Measurements from ENCODE around the gene IPO9.
"Not testable (repeated sequence)": the region's sequence is repeated elsewhere in the genome, so short reads cannot be mapped to it uniquely, and the experiment has no call there.

The IPO9 gene

DNA sequence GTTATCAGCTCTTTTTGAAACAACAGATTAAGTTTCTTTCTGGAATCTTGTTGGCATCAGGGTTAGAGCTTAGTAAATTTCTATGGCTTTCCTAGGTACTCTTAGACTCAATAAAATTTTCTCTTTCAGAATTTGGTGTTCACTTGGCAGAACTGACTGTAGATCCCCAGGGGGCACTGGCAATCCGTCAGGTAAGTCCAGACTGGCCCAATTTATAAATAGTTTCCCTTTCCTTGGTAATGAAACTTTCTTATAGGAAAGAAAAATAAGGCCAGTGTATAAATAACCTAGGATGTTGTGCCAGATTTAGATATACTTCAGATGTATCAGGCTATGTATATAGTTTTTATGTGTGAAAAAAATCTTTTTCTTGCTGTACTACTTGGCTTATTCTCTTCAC is 18.2 kb downstream of the IPO9 start:
- DNase-seq (ENCODE audit: low read depth in 1 of 2, low spot score in 1 of 2) = no peak

DNA sequence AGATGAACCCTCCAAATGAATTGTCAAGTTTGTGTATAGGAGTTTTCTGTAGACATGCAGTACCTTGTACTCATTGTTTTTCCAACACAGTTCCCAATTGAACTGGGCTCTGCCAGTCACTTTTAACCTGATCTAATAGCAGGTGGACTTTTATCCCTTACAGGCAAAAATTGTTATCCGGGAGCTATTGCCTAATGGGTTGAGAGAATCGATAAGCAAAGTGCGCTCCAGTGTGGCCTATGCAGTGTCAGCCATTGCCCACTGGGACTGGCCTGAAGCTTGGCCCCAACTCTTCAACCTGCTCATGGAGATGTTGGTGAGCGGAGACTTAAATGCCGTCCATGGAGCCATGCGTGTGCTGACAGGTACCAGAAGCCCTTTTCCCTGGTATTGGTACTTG is 19.3 kb downstream of the IPO9 start:
- DNase-seq (ENCODE audit: low read depth in 1 of 2, low spot score in 1 of 2) = no peak

DNA sequence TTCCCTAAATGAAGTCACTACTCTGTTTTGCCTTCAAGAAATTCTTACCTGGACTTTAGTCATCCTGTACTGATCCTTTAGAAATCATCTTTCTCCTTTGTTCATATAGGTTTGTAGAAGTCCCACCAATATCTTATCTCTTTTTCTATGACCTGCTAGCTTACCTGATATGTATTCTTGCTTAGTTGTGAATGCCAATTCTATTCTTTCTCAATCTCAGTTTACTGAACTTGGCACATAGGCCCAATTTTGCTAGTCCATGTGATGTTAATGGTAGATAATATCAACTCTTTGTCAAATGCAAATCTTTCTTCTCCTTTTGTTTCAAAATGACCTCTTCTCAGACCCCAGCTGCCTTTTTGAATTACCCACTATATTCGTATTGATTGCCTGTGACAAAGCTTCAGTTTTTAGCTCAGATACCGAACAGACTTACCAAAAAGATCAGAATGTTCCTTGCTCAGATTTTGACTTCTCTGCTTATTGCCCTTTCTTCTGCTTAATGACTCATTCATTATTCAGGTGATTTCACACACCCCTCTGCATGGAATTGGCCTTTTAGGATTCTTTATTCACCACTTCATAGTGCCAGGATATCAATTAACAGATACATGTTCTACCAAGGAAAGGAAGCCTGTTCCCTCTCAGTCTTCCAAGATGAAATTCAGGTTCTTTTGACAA is 20.6 kb downstream of the IPO9 start:
- no peak for DNase-seq (ENCODE audit: low read depth in 1 of 2, low spot score in 1 of 2)

DNA sequence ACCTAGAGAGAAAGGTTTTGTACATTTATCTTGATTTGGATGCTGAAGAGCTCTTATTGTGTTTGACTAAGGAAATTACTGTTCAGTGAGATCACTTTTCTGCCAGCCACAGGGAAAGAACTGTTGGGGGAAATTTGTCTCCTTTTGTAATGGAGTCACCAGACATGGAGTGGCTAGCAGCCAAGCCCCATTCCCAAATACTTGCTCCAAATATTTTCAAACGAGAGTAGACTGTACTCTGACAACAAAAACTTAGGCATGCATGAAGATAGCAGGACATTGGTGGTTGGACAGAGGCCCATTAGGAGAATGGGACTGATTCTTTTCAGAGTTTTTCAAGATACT is 21.1 kb downstream of the IPO9 start:
- no peak for DNase-seq (ENCODE audit: low read depth in 1 of 2, low spot score in 1 of 2)

DNA sequence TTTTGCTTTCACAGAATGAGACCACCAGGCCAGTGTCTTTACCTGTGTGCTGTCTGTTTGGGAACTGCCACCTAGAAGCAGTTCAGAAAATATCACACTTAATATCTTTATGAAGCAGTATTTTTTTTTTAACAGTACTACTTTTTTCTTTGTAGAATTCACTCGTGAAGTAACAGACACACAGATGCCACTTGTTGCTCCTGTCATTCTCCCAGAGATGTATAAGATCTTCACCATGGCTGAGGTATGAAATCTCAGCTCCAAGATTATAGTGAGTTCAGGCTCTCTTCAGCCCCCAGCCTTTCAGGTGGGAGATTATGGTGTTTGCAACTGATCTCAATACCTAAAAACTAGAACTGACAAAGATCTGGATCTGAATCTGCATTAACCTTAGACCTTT is 23.0 kb downstream of the IPO9 start:
- no peak for DNase-seq (ENCODE audit: low read depth in 1 of 2, low spot score in 1 of 2)

DNA sequence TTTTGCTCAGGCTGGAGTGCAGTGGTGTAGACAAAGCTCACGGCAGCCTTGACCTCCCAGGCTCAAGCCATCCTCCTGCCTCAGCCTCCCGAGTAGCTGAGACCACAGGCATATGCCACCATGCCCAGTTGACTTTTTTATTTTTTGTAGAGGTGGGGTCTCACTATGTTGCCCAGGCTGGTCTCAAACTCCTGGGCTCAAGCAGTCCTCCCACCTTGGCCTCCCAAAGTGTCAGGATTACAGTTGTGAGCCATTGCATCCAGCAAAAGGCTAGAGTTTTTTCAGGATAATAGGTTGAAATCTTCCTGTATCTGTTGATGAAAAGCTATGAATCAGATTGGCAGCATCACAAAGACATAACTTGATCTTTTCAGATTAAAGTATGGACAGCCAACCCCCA is 27.8 kb downstream of the IPO9 start:
- not testable (repeated sequence) for DNase-seq (ENCODE audit: low read depth in 1 of 2, low spot score in 1 of 2)

DNA sequence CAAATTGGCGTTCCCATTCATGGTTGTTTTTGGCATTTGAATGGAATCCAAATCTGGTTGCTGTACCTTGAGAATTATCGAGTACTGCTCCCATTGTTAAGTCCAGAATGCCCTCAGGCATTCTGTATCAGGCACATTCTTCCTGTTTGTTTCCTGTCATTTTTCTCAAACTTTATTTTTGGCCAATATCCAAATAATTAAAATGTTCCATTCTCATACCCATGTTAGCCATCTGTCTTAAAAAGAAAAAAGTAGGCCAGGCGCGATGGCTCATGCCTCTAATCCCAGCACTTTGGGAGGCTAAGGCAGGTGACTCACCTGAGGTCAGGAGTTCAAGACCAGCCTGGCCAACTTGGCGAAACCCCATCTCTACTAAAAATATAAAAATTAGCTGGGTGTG is 30.5 kb downstream of the IPO9 start:
- DNase-seq (ENCODE audit: low read depth in 1 of 2, low spot score in 1 of 2) = no peak

DNA sequence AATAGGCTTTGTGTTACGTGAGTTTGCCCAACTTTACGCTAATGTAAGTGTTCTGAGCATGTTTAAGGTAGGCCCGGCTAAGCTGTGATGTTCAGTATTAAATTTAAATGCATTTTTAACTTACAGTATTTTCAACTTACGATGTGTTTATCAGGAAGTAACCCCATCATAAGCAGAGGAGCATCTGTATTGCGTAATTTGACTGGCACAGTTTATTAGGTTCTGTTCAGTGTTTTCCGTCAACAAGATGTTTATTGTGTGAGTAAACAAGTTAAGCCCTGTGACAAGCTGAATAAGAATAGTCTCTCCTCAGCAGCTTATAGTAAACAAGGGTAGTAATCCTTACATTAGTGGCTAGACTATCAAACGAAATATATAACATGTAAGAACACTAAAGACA is 32.5 kb downstream of the IPO9 start:
- no peak for DNase-seq (ENCODE audit: low read depth in 1 of 2, low spot score in 1 of 2)

DNA sequence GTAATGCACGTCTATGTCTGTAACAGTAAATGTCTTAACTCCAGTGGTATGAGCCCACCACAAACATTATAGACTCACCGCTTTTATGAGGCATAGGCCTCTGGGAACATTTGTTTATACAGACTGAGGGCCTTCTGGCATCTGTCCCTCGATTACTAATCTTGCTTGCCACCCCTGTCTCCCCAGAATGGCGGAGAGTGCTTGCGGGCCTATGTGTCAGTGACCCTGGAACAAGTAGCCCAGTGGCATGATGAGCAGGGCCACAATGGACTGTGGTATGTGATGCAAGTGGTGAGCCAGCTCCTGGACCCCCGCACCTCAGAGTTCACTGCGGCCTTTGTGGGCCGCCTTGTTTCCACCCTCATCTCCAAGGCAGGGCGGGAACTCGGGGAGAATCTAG is 41.4 kb downstream of the IPO9 start:
- DNase-seq (ENCODE audit: low read depth in 1 of 2, low spot score in 1 of 2) = no peak

DNA sequence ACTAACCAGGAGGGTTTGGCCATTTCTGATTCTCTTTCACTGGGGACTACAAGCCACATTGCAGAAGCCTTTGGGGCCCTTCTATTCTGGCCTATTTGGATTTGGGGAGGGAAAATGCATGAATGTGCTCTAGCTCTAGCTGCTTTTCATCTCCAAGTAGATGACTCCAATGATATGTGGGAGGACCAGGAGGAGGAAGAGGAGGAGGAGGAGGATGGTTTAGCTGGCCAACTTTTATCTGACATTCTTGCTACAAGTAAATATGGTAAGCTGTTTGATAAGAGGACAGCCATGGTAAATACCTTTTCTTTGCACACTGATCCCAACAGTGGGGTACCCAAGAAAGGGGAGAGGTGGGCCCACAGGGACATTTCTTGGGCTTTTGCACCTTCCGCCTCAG is 45.7 kb downstream of the IPO9 start:
- no peak for DNase-seq (ENCODE audit: low read depth in 1 of 2, low spot score in 1 of 2)

DNA sequence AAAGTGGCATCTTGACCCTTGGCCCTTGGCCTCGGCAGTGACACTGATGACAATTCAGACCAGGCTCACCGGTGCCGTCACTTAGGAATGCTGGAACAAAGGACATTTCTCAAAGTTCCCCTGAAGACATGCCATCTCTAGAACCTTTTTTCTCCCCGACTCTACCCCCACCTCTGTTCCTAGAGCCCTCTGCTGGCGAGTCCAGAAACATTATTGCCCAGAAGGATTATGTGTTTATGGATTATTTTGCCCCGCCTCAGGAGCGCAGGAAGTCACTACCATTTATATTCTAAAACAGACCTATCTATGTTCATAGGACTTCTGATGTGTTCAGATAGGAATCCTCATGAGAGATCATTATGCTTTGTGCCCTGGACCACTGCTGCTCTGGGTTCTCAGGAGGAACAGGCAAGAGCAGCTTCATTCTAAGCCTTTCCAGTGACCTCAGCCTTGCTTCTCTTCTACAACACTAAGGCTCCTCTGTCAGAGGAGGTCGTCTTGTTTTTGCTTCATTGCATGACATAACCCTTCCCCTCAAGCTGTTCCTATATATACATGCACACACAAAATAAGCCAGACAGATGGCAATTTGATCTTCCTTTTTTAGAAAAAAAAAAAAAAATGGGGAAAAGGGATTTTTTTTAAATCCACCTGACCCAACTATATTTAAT is 47.3 kb downstream of the IPO9 start:
- no peak for DNase-seq (ENCODE audit: low read depth in 1 of 2, low spot score in 1 of 2)

DNA sequence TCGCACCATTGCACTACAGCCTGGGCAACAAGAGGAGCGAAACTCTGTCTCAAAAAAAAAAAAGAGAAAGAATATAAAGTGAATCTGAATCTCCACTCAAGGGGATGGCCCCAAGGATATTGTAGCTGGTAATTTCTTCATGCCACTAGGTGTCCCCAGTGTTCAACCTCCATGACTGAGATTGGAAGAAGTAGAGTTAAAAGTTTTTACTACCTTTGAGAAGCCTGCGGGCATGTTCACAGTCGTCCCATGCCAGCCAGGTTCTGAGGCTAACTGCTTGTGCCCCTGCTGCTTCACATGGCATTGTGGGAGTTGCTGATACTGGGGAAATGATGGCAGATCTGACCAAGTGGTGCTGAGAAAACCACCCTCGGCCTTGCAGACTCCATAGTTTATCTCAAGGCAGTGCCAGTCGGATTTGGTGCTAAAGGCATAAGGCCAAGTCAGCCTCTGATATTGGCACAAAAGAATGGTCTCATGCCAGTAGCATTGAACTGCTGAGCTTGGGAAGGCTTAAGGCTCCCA is 49.0 kb downstream of the IPO9 start:
- DNase-seq (ENCODE audit: low read depth in 1 of 2, low spot score in 1 of 2) = no peak

DNA sequence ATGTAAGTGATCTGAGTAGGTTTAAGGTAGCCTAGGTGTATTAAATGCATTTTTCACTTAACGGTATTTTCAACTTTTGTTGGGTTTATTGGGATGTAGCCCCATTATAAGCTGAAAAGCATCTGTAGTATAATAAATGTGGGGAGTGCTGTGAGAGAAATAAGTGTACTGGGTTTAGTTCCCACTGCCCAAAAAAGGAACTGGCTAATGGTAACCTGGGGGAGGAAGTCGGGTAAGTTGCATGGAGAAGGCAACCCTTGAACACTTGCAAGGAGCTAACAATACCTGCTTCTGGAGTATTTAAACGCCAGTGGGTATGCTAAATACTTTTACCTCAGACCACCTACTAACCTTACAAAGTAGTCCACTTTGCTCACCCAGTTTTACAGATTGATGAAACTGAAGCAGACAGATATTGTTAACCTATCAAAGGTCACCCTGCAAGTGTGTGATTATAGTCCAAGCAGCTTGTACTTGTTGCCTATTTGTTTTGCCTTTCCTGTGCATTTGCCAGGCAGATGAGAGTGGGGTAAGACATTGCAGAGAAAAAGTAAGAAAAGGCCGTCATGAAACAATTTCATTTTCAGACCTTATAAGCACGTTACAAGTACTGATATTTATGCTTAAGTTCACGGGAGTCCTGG is 52.1 kb downstream of the IPO9 start:
- DNase-seq (ENCODE audit: low read depth in 1 of 2, low spot score in 1 of 2) = no peak

DNA sequence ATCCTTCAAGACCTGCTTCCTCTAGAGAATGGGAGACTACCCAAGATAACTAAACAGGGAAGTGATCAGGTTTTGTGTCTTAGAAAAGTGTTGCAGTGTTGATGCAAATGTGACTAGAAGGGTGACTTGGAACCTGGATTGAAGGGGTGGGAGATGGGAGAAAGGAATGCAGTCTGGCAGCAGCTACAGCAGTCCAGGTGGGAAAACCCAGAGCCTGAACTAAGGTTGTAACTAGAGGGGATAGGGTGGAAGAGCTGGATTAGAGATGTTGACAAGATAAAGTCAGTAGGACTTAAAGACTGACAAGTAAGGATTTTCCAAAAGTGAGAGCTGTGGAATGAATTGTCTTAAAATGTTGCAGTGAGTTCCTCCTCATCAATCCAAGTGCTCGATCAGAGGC is 52.7 kb downstream of the IPO9 start:
- no peak for DNase-seq (ENCODE audit: low read depth in 1 of 2, low spot score in 1 of 2)

DNA sequence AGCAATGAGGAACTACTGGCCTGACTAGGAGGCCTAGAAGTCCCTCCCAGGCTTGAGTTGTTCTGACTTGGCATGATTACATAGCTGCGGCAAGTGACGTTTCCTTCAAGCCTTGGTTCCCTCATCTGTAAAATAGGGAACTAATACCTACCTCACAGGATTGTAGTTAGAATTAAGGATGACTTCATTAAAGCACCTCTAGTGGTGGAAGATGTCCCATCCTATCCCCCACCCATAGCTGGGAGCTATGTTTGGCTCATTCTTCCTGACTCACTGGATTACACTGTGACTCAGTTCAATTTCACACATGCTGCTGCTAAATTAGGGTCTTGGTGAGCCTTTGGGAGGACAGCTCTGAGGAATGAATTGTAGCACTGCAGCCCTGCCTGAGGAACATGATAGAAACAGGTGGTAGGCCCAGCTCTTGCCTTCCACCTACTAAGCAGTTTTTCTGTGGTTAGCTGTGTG is 53.7 kb downstream of the IPO9 start:
- no peak for DNase-seq (ENCODE audit: low read depth in 1 of 2, low spot score in 1 of 2)

DNA sequence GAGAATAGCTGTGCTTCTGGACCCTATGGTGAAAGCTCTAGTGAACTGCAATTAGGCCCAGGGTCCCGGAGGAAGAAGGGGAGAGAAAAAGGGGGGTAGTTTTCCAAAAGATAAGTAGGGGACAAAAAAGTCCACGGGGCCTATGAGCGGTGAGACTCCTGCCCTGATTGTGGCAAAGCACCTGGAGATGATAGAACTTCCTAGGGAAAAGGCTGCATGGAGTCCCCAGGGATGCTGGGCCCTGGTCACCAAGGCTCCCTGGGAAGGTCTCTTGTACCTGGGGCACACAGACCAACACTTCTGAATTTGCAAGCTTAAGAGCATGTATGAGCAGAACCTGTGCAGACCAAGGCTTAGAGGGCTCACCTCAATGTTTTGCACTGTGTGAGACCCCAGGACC is 54.3 kb downstream of the IPO9 start:
- no peak for DNase-seq (ENCODE audit: low read depth in 1 of 2, low spot score in 1 of 2)

DNA sequence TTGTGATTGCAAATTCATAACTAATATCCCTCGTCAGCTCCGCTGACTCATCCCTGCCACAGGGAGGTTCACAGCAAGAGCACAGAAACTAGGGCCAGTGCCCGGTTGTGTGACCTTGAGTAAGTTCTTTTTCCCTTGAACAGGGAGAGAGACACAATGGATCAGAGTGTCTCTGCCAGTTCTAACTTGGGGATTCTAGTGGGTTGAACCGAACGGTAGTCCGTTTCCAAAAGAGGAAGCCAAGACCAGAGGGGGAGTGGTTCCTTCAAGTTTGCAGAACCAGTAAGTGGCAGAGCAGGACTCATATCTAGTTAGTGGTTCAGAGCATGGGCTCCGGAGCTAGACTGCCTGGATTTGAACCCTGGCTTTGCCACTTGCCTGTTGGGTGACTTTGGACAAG is 54.8 kb downstream of the IPO9 start:
- DNase-seq (ENCODE audit: low read depth in 1 of 2, low spot score in 1 of 2) = no peak

DNA sequence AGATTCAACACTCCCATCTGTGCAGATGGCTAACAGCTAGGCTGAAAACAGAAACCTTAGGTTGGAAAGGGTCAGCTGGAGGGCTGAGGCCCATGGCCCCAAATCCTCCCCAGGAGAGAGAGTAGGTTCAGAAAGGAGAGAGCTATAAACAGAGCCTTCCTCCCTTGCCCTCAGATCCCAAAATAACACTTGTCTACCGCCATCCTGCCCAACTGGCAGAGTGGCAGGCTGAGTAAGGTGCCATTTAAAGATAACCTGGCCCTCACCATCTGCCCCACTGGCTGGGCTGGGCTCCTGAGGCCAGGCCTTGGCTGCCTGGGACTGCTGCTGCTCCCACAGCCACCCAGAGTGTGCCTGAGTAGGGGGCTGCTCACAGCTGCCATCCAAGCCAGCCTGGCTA is 55.5 kb downstream of the IPO9 start:
- no peak for DNase-seq (ENCODE audit: low read depth in 1 of 2, low spot score in 1 of 2)

DNA sequence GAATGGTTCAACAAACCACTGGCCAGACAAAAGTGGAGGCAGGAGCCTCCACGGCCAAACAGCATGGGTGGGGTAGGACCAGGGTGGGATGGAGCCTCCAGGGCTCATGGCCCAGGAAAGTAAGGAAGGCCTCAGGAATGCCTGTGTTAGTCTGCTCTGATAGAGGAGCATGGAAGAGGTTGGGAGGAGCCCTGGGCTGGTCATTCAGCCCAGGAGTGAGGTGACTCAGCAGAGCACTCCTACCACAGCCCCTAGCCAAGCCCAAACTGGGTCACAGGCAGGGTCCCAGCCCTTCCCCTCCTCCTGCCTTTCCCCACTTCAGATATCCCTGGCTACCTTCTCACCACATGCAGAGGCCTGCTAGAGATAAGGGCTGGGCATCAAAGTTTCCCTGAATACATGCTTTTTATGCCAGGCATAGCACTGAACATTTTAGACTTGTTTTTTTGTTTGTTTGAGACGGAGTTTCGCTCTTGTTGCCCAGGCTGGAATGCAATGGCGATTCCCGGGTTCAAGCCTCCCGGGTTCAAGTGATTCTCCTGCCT is 56.6 kb downstream of the IPO9 start:
- no peak for DNase-seq (ENCODE audit: low read depth in 1 of 2, low spot score in 1 of 2)

DNA sequence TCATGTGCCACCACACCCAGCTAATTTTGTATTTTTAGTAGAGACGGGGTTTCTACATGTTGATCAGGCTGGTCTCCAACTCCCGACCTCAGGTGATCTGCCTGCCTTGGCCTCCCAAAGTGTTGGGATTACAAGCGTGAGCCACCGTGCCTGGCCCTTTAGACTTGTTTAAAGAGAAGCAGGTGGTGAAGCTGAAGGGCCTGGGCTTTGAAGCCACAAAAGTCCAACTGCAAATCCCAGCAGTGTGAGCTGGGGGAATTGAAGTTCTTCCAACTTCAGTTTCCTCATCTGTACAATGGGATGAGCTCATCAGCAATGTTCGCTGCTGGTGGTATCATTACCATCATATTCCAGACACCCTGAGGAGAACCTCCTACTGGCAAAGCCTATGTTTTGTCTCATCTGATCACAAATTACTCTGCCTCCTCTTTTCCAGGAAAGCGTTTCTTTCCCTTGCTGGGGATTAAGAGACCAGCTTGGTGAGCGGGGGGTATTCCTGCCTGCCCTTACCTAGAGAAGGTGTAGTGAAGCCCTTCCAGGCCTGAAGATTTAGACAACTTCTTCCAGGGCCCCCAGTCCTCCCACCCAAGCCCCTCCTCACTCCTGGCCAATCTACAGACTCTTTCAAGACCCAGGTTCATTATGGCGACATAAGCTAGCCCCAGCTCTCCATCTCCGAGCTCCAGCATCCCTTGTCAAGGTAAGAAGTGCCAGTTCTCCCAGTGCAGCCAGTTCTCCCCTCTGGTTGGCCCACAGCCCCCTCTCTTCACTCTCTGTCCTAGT is 57.3 kb downstream of the IPO9 start:
- DNase-seq (ENCODE audit: low read depth in 1 of 2, low spot score in 1 of 2) = no peak

DNA sequence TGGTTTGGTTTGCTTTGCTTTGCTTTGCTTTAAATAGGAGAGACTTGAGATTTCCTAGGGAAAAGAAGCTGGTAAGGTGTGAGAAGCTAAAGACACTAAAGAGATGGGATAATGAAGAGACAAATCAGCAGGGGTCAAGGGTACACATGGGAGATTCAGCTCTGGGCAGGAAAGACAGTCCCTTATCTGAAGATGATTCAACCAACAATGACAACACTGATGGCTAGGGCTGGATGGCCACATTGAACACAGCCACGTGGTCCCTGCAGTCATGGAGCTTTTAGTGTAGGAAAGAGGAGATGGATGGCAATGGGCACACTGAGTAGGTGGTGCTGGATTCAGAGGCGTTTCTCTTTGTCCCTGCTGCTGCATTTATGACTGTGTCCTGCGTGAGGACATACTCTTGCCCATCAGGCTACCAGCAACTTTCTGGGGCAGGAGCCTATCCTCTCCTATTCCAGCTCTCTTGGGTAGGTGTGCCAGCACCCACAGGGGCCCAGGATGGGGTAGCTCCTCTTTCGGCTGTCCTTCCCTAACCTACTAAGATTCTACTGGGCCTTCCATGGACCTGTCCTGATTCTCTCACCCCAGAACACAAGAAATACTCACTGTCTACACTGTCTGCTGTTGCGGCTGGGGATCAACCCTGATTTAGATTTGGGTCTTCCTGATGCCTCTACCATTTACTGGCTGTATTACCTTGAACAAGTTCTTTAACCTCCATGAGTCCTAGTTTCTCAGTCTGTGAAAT is 58.3 kb downstream of the IPO9 start:
- DNase-seq (ENCODE audit: low read depth in 1 of 2, low spot score in 1 of 2) = no peak

All from activated CD4-positive, alpha-beta T cell treated with anti-CD3 and anti-CD28 coated beads, Interleukin-2, amount 50 U/mL, for 24 hours (primary cell).